HepG2 (cell line): ENCODE data around the gene DHX57. TPM values are rescaled to one million over a fixed set of nuclear protein-coding genes. Genes with fewer than 3 reads are reported as not detected.
A peak's percentile ranks its signal among the peaks of the same experiment; 100 is the strongest.

Experiments used
- BRD4 ChIP-seq: sonication (generic); formaldehyde crosslinking; IDR thresholded peaks from 2 replicates; pipeline ENCODE4 v1.4.0; 2020; ENCODE audit warnings: missing genetic modification reagents
- CEBPG ChIP-seq: IDR thresholded peaks from 2 replicates; pipeline ENCODE4 v1.6.1; 2016
- FOXK2 ChIP-seq: fragments of 450-650 bp; IDR thresholded peaks from 2 replicates; pipeline ENCODE4 v1.6.1; 2016
- GATAD2A ChIP-seq: IDR thresholded peaks from 2 replicates; pipeline ENCODE4 v1.6.1; 2016
- HOXD1 ChIP-seq: sonication (generic); formaldehyde crosslinking; IDR thresholded peaks from 2 replicates; pipeline ENCODE4 v1.5.0; 2020; ENCODE audit warnings: missing genetic modification reagents
- KMT2A ChIP-seq: sonication (generic); formaldehyde crosslinking; IDR thresholded peaks from 2 replicates; pipeline ENCODE4 v1.4.0; 2020; ENCODE audit warnings: missing genetic modification reagents
- KMT2B ChIP-seq: IDR thresholded peaks from 2 replicates; pipeline ENCODE4 v1.6.1; 2016; ENCODE audit warnings: missing genetic modification reagents, missing compliant biosample characterization
- NFIB ChIP-seq: sonication (generic); formaldehyde crosslinking; IDR thresholded peaks from 2 replicates; pipeline ENCODE4 v1.9.0; 2021; ENCODE audit warnings: missing genetic modification reagents, mild to moderate bottlenecking, borderline replicate concordance
- NFYB ChIP-seq: sonication (generic); formaldehyde crosslinking; IDR thresholded peaks from 2 replicates; pipeline ENCODE4 v1.4.0; 2020; ENCODE audit warnings: missing genetic modification reagents
- NR1H2 ChIP-seq: sonication (generic); formaldehyde crosslinking; IDR thresholded peaks from 2 replicates; pipeline ENCODE4 v1.8.1; 2022; ENCODE audit warnings: low read depth, missing genetic modification reagents, borderline replicate concordance
- NR2C2 ChIP-seq: sonication (generic); formaldehyde crosslinking; IDR thresholded peaks from 2 replicates; pipeline ENCODE4 v1.4.0; 2020; ENCODE audit warnings: missing genetic modification reagents, mild to moderate bottlenecking, moderate library complexity, borderline replicate concordance
- RBFOX2 ChIP-seq: fragments of 200-400 bp; formaldehyde crosslinking; IDR thresholded peaks from 2 replicates; pipeline ENCODE4 v1.6.1; 2017; ENCODE audit warnings: low read depth, mild to moderate bottlenecking, low read length
- ZFAT ChIP-seq: sonication (generic); formaldehyde crosslinking; conservative IDR thresholded peaks from 2 replicates; pipeline ENCODE4 v1.8.1; 2023; ENCODE audit warnings: missing genetic modification reagents, inconsistent platforms
- ZNF280D ChIP-seq: sonication (generic); formaldehyde crosslinking; IDR thresholded peaks from 2 replicates; pipeline ENCODE4 v1.5.1; 2020; ENCODE audit warnings: mild to moderate bottlenecking, missing genetic modification reagents
- ZNF292 ChIP-seq: sonication (generic); formaldehyde crosslinking; IDR thresholded peaks from 2 replicates; pipeline ENCODE4 v1.8.1; 2022; ENCODE audit warnings: mild to moderate bottlenecking, low read depth, missing genetic modification reagents, borderline replicate concordance
- ZSCAN30 ChIP-seq: sonication (generic); formaldehyde crosslinking; IDR thresholded peaks from 2 replicates; pipeline ENCODE4 v1.5.0; 2020; ENCODE audit warnings: mild to moderate bottlenecking, missing genetic modification reagents
- polyA plus RNA-seq, 8 experiments: library from polyadenylated mRNA; depleted of rRNA in 3 of 8; stranded (reverse) in 7 of 8; unstranded in 1 of 8; fragments of >200 nt; fragmentation: Illumina TruSeq in 4 of 8; extraction: Trizol in 4 of 8; gene quantifications; 2 replicates each; pipeline versions ENCODE4 v1.2.1 to v1.2.3, GENCODE V29; 2011 to 2016; ENCODE audit warnings: low read depth in 4 of 8, missing spikeins in 1 of 8, mixed read lengths in 1 of 8; ENCODE audit not compliant: insufficient read depth in 1 of 8
- total RNA-seq, 5 experiments: library from RNA; depleted of rRNA; stranded (reverse); fragments of >200 nt; fragmentation: Illumina TruSeq; extraction: Trizol; gene quantifications; 2 replicates each; pipeline ENCODE4 v1.2.3, GENCODE V29; 2016; ENCODE audit warnings: low read depth in 1 of 5
- TF ChIP-seq, protein P1 (sequence below): sonication (generic); formaldehyde crosslinking; IDR thresholded peaks from 2 replicates; pipeline ENCODE4 v1.4.0; 2020; ENCODE audit warnings: missing genetic modification reagents
- TF ChIP-seq, protein P2 (sequence below): sonication (generic); formaldehyde crosslinking; IDR thresholded peaks from 2 replicates; pipeline ENCODE4 v1.4.0; 2020; ENCODE audit warnings: missing genetic modification reagents, borderline replicate concordance

DHX57 gene
- total and polyA plus RNA-seq, 2 of the 13 experiments (the other 11 are each of a cell fraction or from before 2014, with no cell fraction given), result 9.2 to 24.2 TPM

DNA sequence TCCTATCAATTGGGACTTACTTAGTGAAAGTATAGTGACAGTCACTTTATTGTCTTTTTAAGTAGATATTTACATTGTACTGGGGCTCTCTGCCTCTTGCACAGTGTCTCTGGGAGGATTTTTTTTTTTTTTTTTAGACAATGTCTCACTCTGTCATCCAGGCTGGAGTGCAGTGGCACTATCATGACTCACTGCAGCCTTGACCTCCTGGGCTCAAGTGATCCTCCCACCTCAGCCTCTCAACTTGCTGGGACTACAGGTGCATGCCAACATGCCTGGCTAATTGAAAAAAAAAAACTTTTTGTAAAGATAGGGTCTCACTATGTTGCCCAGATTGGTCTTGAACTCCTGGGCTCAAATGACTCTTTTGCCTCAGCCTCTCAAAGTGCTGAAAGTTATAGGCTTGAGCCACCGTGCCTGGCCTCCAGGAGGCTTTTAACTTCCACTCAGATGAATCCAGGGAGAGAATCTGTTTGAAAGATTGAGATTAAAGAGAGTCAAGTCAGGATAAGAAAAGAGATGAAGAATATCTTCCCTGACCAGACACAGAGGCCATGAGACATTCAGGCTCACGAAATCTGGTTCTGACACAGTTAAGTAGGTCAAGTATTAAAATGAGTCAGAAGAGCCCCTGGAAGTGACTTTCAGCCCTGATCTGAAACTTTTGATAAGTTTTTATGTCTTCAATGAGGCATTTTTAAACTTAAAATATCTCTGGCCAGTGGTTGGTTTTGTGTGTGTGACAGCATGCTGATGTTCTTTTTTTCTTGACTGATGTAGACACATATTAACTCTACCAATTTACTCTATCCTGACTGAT lies 32.2 kb upstream of the DHX57 start (continued):
- TF ChIP-seq ZNF280D (0 out of 2 replicates have a peak, but pooled peaks have one; percentile 55), FOXK2 (peak; percentile 54; the same call in 1 of the 2 replicates), NFYB (CRISPR knock-in tag) (no peak), CEBPG (peak; percentile 21; the same call in 1 of the 2 replicates), NFIB (CRISPR knock-in tag) (no peak), ZSCAN30 (CRISPR knock-in tag) (no peak), RBFOX2 (no peak), ZFAT (no peak), KMT2B (CRISPR knock-in tag) (0 out of 2 replicates have a peak, but pooled peaks have one; percentile 43), HOXD1 (CRISPR knock-in tag) (no peak), ZNF292 (CRISPR knock-in tag) (peak; percentile 76), GATAD2A (CRISPR knock-in tag) (peak; percentile 85), KMT2A (CRISPR knock-in tag) (no peak), BRD4 (CRISPR knock-in tag) (no peak), NR1H2 (CRISPR knock-in tag) (no peak), NR2C2 (CRISPR knock-in tag) (peak; percentile 76; the same call in 1 of the 2 replicates)
- TF ChIP-seq, protein P1, sequence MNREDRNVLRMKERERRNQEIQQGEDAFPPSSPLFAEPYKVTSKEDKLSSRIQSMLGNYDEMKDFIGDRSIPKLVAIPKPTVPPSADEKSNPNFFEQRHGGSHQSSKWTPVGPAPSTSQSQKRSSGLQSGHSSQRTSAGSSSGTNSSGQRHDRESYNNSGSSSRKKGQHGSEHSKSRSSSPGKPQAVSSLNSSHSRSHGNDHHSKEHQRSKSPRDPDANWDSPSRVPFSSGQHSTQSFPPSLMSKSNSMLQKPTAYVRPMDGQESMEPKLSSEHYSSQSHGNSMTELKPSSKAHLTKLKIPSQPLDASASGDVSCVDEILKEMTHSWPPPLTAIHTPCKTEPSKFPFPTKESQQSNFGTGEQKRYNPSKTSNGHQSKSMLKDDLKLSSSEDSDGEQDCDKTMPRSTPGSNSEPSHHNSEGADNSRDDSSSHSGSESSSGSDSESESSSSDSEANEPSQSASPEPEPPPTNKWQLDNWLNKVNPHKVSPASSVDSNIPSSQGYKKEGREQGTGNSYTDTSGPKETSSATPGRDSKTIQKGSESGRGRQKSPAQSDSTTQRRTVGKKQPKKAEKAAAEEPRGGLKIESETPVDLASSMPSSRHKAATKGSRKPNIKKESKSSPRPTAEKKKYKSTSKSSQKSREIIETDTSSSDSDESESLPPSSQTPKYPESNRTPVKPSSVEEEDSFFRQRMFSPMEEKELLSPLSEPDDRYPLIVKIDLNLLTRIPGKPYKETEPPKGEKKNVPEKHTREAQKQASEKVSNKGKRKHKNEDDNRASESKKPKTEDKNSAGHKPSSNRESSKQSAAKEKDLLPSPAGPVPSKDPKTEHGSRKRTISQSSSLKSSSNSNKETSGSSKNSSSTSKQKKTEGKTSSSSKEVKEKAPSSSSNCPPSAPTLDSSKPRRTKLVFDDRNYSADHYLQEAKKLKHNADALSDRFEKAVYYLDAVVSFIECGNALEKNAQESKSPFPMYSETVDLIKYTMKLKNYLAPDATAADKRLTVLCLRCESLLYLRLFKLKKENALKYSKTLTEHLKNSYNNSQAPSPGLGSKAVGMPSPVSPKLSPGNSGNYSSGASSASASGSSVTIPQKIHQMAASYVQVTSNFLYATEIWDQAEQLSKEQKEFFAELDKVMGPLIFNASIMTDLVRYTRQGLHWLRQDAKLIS (CRISPR knock-in tag), result no peak
- TF ChIP-seq, protein P2, sequence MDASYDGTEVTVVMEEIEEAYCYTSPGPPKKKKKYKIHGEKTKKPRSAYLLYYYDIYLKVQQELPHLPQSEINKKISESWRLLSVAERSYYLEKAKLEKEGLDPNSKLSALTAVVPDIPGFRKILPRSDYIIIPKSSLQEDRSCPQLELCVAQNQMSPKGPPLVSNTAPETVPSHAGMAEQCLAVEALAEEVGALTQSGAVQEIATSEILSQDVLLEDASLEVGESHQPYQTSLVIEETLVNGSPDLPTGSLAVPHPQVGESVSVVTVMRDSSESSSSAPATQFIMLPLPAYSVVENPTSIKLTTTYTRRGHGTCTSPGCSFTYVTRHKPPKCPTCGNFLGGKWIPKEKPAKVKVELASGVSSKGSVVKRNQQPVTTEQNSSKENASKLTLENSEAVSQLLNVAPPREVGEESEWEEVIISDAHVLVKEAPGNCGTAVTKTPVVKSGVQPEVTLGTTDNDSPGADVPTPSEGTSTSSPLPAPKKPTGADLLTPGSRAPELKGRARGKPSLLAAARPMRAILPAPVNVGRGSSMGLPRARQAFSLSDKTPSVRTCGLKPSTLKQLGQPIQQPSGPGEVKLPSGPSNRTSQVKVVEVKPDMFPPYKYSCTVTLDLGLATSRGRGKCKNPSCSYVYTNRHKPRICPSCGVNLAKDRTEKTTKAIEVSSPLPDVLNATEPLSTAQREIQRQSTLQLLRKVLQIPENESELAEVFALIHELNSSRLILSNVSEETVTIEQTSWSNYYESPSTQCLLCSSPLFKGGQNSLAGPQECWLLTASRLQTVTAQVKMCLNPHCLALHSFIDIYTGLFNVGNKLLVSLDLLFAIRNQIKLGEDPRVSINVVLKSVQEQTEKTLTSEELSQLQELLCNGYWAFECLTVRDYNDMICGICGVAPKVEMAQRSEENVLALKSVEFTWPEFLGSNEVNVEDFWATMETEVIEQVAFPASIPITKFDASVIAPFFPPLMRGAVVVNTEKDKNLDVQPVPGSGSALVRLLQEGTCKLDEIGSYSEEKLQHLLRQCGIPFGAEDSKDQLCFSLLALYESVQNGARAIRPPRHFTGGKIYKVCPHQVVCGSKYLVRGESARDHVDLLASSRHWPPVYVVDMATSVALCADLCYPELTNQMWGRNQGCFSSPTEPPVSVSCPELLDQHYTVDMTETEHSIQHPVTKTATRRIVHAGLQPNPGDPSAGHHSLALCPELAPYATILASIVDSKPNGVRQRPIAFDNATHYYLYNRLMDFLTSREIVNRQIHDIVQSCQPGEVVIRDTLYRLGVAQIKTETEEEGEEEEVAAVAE (CRISPR knock-in tag), result no peak
